ENCODE measurements around the gene F3. TPM values are rescaled to one million over a fixed set of nuclear protein-coding genes. Genes with fewer than 3 reads are reported as not detected.
"Not testable (repeated sequence)": the region's sequence is repeated elsewhere in the genome, so short reads cannot be mapped to it uniquely, and the experiment has no call there.

Gene F3
- total RNA-seq, 1 experiment from 2014 or later: 296 TPM

DNA sequence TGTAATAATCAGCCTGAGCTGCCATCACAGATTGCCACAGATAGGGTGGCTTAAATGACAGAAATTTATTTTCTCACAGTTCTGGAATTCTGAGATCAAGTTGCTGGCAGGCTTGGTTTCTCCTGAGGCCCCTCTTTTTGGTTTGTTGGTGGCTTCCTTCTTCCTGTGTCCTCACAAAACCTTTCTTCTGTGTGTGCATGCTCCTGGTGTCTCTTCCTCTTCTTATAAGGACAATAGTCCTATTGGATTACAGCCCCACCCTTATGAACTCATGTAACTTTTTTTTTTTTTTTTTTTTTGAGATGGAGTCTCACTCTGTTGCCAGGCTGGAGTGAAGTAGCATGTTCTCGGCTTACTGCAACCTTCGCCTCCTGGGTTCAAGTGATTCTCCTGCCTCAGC, 41.0 kb upstream of the F3 start:
- Mint-ChIP-seq H3K36me3 (ENCODE audit: insufficient read depth, unreplicated experiment) (no peaks in the 10 kb centered on the region), H3K4me3 (ENCODE audit: unreplicated experiment) (no peak overlapping the region), H3K4me1 (ENCODE audit: insufficient read depth, unreplicated experiment) (peaks cover 33% of the 10 kb centered on the region), H3K27ac (ENCODE audit: low read depth, unreplicated experiment) (no peak overlapping the region), H3K9me3 (ENCODE audit: unreplicated experiment) (peaks cover 5% of the 10 kb centered on the region), H3K27me3 (ENCODE audit: insufficient read depth, unreplicated experiment) (no peaks in the 10 kb centered on the region)
- ChIA-PET CTCF (interaction anchor here (1.2 kb wide), 1 partner anchor 220 kb away, joined by 3 read pairs; no protein-coding TSS in a partner anchor), POLR2A (no interaction called here)
- BruUV-seq (replicated peaks): no TSS peak
- intact Hi-C loops (cut with micrococcal nuclease): loop anchor here (5.0 kb wide), 1 partner anchor 40 kb away; the partner anchor contains the start of gene F3
- TF ChIP-seq CTCF (IDR thresholded peaks at IDR 0.05; ENCODE audit: unreplicated experiment): no peak
- no peak for DNase-seq (ENCODE audit: unreplicated experiment)

DNA sequence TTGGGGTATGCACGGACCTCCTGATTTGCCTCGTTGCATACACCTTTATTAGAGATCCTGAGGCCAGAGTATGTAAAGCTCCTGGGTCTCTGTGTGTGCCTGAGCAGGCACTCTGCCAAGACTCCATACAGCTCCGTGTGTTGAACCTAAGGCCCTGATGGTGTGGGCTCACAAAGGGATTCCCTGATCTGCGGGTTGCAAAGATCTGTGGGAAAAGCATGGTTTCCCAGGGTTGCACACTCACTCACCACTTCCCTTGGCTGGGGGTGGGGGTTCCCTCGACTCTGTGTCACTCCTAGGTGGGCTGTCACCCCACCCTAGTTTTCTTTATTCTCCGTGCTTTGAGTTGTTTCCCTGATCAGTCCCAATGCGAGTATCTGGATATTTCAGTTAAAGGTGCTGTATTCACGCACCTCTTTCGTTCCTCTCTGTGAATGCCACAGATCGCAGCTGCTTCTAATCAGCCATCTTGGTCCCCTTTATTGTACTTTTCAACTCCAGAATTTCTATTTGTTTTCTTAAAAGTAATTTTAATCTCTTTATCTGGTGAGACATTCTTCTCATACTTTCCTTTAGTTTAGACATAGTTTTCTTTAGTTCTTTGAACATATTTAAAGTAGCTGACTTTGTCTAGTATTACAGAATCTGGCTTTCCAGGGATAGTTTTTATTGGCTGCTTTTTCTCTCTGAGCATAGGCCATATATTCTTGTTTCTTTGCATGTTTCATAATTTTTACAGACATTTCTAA, 39.0 kb upstream of the F3 start:
- intact Hi-C loops (cut with micrococcal nuclease): loop anchor here (5.0 kb wide), 1 partner anchor 38 kb away; the partner anchor contains the start of gene F3
- H3K9me3 Mint-ChIP-seq (ENCODE audit: unreplicated experiment): peaks cover 22% of the 10 kb centered on the region
- BruUV-seq (replicated peaks): no TSS peak
- ChIA-PET POLR2A (interaction anchor here (0.7 to 2.7 kb wide), 6 partner anchors 14 to 211 kb away, joined by 3 to 21 read pairs (median 5); partner anchors contain the start of gene F3), CTCF (interaction anchor here (0.6 to 1.2 kb wide), 7 partner anchors 10 to 461 kb away, joined by 3 to 4 read pairs (median 3); no protein-coding TSS in a partner anchor)
- no peaks in the 10 kb centered on the region for H3K27me3 Mint-ChIP-seq (ENCODE audit: insufficient read depth, unreplicated experiment)
- H3K36me3 Mint-ChIP-seq (ENCODE audit: insufficient read depth, unreplicated experiment): no peaks in the 10 kb centered on the region
- H3K4me3 Mint-ChIP-seq (ENCODE audit: unreplicated experiment): no peak overlapping the region
- H3K27ac Mint-ChIP-seq (ENCODE audit: low read depth, unreplicated experiment): peak overlapping the region; percentile 46
- TF ChIP-seq CTCF (IDR thresholded peaks at IDR 0.05; ENCODE audit: unreplicated experiment): no peak
- DNase-seq (ENCODE audit: unreplicated experiment): peak; percentile 40
- H3K4me1 Mint-ChIP-seq (ENCODE audit: insufficient read depth, unreplicated experiment): peaks cover 33% of the 10 kb centered on the region

DNA sequence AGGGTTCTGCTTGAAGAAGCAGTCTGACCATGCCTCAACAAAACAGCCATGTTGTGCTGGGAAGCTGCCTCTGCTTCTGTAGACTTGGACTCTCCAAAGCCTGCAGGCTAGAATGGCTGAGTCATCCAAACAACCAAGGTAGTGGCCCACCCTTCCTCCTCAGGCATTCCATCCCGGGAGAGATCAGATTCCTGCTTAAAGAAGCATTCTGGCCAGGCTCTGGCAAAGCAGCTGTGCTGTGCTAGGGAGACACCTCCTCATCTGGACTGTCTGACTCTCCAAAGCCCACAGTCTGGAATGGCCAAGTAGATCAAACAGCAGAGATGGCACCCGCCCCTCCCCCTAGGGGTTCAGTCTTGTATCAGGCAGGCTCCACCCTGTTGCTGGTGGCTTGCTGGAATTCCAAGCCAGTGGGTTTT, 38.3 kb upstream of the F3 start:
- H3K4me1 Mint-ChIP-seq (ENCODE audit: insufficient read depth, unreplicated experiment): peaks cover 33% of the 10 kb centered on the region
- H3K27ac Mint-ChIP-seq (ENCODE audit: low read depth, unreplicated experiment): peak overlapping the region; percentile 46
- no peak for TF ChIP-seq CTCF (IDR thresholded peaks at IDR 0.05; ENCODE audit: unreplicated experiment)
- no peaks in the 10 kb centered on the region for H3K27me3 Mint-ChIP-seq (ENCODE audit: insufficient read depth, unreplicated experiment)
- no peaks in the 10 kb centered on the region for H3K36me3 Mint-ChIP-seq (ENCODE audit: insufficient read depth, unreplicated experiment)
- CTCF ChIA-PET: interaction anchor here (0.6 to 1.2 kb wide), 6 partner anchors 9 to 93 kb away, joined by 3 to 4 read pairs (median 3); no protein-coding TSS in a partner anchor
- no TSS peak for BruUV-seq (replicated peaks)
- POLR2A ChIA-PET: interaction anchor here (0.7 to 2.7 kb wide), 6 partner anchors 13 to 212 kb away, joined by 3 to 21 read pairs (median 5); partner anchors contain the start of gene F3
- no peak overlapping the region for H3K4me3 Mint-ChIP-seq (ENCODE audit: unreplicated experiment)
- H3K9me3 Mint-ChIP-seq (ENCODE audit: unreplicated experiment): peaks cover 25% of the 10 kb centered on the region
- peak; percentile 96 for DNase-seq (ENCODE audit: unreplicated experiment)
- intact Hi-C loops (cut with micrococcal nuclease): loop anchor here (5.0 kb wide), 1 partner anchor 38 kb away; the partner anchor contains the start of gene F3

- no TSS peak for BruUV-seq (replicated peaks)
- Mint-ChIP-seq H3K27me3 (ENCODE audit: insufficient read depth, unreplicated experiment) (no peaks in the 10 kb centered on the region), H3K4me1 (ENCODE audit: insufficient read depth, unreplicated experiment) (peaks cover 33% of the 10 kb centered on the region), H3K4me3 (ENCODE audit: unreplicated experiment) (no peak overlapping the region), H3K36me3 (ENCODE audit: insufficient read depth, unreplicated experiment) (no peaks in the 10 kb centered on the region), H3K9me3 (ENCODE audit: unreplicated experiment) (peaks cover 35% of the 10 kb centered on the region), H3K27ac (ENCODE audit: low read depth, unreplicated experiment) (peak overlapping the region; percentile 46)
- TF ChIP-seq CTCF (IDR thresholded peaks at IDR 0.05; ENCODE audit: unreplicated experiment): no peak
- intact Hi-C loops (cut with micrococcal nuclease): no loop called here
- DNase-seq (ENCODE audit: unreplicated experiment): no peak
- ChIA-PET POLR2A (interaction anchor here (0.6 to 2.7 kb wide), 3 partner anchors 11 to 693 kb away, joined by 3 to 10 read pairs (median 4); no protein-coding TSS in a partner anchor), CTCF (interaction anchor here (0.6 to 1.2 kb wide), 3 partner anchors 37 to 268 kb away, joined by 3 read pairs; no protein-coding TSS in a partner anchor)
These were observed 37.3 kb upstream of the F3 start for GRCh38 chr1:94578856-94579255.

GRCh38 chr1:94573917-94574316, 32.4 kb upstream of the F3 start:
- POLR2A ChIA-PET: interaction anchor here (1.7 kb wide), 1 partner anchor 13 kb away, joined by 4 read pairs; no protein-coding TSS in a partner anchor
- CTCF ChIA-PET; H3K4me1 Mint-ChIP-seq (ENCODE audit: insufficient read depth, unreplicated experiment); H3K27ac Mint-ChIP-seq (ENCODE audit: low read depth, unreplicated experiment); H3K27me3 Mint-ChIP-seq (ENCODE audit: insufficient read depth, unreplicated experiment); H3K4me3 Mint-ChIP-seq (ENCODE audit: unreplicated experiment); BruUV-seq (replicated peaks); H3K36me3 Mint-ChIP-seq (ENCODE audit: insufficient read depth, unreplicated experiment); intact Hi-C loops (cut with micrococcal nuclease); DNase-seq (ENCODE audit: unreplicated experiment): not testable (repeated sequence)
- peaks cover 53% of the 10 kb centered on the region for H3K9me3 Mint-ChIP-seq (ENCODE audit: unreplicated experiment)
